Measurements from ENCODE around the gene ADIPOR1. TPM values are rescaled to one million over a fixed set of nuclear protein-coding genes. Genes with fewer than 3 reads are reported as not detected.
"Not testable (repeated sequence)": the region's sequence is repeated elsewhere in the genome, so short reads cannot be mapped to it uniquely, and the experiment has no call there.

ADIPOR1 gene
- total RNA-seq, 1 donor from 2014 or later, result 88.1 TPM

DNA sequence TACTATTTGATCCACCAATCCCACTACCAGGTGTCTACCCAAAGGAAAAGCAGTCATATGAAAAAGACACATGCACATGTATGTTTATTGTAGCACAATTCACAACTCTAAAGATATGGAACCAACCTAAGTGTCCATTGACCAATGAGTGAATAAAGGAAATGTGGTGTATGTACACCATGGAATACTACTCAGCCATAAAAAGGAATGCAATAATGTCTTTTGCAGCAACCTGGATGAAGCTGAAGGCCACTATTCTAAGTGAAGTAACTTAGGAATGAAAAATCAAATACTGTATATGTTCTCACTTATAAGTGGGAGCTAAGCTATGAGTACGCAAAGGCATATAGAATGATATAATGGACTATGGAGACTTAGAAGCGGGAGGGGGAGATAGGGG is 12.6 kb downstream of the ADIPOR1 start:
- intact Hi-C loops (cut with micrococcal nuclease), result no loop called here
- DNase-seq (no peak), ATAC-seq (no peak)

DNA sequence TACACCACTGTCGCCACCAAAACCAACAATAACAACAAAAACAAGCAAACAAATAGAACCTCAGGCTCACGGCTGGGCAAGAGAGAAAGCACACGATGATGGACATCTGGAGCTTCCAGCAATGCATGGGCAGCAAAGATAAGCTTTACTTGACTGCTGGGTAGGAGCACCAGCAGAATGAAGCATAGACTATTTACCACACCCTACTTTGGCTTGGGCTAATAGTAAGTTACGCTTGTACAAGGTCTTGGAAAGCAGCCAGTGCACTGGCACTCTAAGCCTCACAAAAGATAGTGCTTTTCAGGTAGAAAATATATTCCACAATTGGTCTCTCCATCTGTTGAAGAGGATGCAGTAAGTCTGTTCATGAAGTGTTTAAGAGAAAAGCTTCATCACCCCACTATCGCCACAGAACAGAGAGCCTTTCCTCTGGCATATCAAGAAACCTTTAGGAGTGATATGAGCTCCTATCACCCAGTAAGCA is 13.6 kb downstream of the ADIPOR1 start:
- no peak for DNase-seq
- intact Hi-C loops (cut with micrococcal nuclease), result no loop called here
- no peak for ATAC-seq

DNA sequence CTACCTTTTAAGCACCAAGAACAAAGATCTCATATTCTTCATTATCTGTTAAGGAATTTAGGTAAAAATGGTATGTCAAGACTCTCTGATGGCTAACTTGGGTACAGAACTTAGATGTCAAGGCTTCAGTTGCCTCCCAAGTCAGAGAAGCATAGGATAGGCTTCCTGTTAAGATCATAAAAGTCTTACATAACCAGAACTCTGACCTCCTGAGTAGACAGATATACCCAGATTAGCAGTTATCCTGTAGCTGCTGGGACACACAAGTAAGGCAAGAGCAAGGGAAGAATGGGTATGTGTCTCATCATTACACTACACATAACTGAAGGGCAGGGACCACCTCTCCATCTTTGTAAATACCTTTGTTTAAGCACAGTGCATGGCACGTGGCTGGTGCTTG is 15.7 kb downstream of the ADIPOR1 start:
- intact Hi-C loops (cut with micrococcal nuclease), result no loop called here
- ATAC-seq (no peak), DNase-seq (no peak)

DNA sequence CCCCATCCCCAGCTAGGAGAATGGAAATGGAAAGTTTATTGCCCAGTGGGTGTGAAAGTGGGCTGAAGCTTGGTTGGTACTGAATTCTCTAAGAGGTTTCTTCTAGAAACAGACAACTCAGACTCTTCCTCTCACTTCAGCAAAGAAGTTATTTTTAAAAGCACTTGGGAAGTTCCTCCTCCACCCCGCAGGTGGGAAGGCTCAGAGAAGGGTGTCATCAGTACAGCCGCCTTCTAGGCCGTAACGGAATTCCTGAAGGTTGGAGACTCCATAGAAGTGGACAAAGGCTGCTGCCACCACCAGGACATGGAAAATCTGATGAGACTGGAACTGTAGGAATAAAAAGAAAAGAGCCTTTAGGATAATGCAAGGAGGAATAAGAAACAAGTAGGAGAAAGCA is 16.7 kb downstream of the ADIPOR1 start:
- intact Hi-C loops (cut with micrococcal nuclease), result no loop called here

DNA sequence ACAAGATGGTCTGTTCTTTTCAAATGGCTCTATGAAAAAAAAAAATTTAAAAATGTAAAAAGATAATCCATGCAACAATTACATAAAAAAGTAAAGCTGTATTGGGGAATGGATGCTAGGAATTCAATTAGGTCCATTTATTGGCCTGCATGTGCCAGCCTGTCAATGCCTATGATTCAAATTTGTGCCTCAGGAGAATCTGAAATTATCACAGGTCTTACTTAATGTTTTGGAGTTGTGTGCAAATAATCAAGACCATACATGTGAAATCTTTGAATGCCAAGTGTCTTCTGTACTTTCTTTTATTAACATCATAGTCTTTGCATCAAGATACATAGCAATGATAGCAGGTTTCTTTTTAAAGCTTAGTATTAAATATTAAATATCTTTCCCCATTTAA is 17.6 kb downstream of the ADIPOR1 start:
- ATAC-seq (no peak), DNase-seq (no peak)
- intact Hi-C loops (cut with micrococcal nuclease), result no loop called here

More for the DNA sequence above, 16.7 kb downstream of the ADIPOR1 start:
- DNase-seq (no peak), ATAC-seq (no peak)

DNA sequence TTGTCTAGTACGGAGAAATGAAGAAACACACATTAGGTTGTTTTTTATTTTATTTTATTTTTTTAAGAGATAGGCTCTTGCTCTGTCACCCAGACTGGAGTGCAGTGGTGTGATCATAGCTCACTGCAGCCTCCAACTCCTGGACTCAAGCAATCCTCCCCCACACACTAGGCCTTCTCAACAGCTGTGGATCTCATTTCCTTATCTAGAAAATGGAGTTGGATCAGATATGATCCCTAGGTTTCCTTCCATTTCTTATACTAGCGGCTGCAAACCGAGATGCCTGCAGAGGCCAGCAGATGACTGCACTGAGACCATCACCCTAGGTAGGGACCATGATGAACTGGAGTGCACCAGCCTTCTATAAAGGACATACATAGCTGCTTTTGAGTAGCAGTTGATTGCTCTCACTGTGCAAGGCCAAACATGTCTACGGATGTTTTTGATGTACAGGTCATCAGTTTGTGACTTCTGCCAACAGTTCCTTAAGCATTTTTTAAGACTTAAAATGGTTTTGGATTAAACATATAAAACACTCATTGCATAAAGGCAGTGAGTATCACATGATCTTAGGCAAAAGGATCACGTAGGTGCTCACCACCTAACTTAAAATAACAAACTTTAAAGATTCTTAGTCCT is 19.7 kb downstream of the ADIPOR1 start:
- intact Hi-C loops (cut with micrococcal nuclease), result no loop called here
- DNase-seq (no peak), ATAC-seq (no peak)

DNA sequence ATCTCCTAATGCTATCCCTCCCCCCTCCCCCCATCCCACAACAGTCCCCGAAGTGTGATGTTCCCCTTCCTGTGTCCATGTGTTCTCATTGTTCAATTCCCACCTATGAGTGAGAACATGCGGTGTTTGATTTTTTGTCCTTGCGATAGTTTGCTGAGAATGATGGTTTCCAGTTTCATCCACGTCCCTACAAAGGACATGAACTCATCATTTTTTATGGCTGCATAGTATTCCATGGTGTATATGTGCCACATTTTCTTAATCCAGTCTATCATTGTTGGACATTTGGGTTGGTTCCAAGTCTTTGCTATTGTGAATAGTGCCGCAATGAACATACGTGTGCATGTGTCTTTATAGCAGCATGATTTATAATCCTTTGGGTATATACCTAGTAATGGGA is 21.7 kb downstream of the ADIPOR1 start:
- ATAC-seq; DNase-seq; intact Hi-C loops (cut with micrococcal nuclease): not testable (repeated sequence)

DNA sequence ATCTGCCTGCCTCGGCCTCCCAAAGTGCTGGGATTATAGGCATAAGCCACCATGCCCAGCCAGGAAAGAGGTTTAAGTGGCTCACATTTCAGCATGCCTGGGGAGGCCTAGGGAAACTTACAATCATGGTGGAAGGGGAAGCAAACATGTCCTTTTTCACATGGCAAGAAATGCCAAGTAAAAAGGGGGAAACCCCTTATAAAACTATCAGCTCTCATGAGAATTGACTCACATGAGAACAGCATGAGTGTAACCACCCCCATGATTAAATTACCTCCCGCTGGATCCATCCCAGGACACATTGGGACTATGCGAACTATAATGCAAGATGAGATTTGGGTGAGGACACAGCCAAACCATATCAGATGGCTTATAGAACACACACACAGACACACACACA is 22.3 kb downstream of the ADIPOR1 start:
- DNase-seq, result no peak
- intact Hi-C loops (cut with micrococcal nuclease), result no loop called here

DNA sequence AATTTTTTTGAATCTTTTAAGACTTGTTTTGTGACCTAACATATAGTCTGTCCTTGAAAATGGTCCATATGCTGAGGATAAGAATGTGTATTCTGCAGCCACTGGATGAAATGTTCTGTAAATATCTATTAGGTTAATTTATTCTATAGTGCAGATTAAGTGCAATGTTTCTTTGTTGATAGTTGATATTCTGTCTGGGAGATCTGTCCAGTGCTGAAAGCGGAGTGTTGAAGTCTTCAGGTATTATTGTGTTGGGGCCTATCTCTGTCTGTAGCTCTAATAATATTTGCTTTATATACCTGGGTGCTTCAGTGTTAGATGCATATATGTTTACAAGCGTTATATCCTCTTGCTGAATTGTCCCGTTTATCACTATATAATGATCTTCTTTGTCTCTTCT is 23.4 kb downstream of the ADIPOR1 start:
- DNase-seq (no peak), ATAC-seq (no peak)
- intact Hi-C loops (cut with micrococcal nuclease), result no loop called here

More for the DNA sequence above, 22.3 kb downstream of the ADIPOR1 start:
- ATAC-seq, result no peak

DNA sequence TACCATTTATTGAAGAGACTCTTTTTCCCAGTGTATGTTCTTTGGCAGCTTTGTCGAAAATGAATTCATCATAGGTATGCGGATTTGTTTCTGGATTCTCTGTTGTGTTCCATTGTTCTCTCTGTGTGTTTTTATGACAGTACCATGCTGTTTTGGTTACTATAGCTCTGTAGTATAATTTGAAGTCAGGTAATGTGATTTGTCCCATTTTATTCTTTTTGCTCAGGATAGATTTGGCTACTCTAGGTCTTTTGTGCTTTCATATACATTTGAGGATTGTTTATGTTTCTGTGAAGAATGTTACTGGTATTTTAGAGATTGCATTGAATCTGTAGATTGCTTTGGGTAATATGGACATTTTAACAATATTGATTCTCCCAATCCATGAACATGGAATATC is 25.6 kb downstream of the ADIPOR1 start:
- ATAC-seq, result no peak
- intact Hi-C loops (cut with micrococcal nuclease), result no loop called here
- no peak for DNase-seq

DNA sequence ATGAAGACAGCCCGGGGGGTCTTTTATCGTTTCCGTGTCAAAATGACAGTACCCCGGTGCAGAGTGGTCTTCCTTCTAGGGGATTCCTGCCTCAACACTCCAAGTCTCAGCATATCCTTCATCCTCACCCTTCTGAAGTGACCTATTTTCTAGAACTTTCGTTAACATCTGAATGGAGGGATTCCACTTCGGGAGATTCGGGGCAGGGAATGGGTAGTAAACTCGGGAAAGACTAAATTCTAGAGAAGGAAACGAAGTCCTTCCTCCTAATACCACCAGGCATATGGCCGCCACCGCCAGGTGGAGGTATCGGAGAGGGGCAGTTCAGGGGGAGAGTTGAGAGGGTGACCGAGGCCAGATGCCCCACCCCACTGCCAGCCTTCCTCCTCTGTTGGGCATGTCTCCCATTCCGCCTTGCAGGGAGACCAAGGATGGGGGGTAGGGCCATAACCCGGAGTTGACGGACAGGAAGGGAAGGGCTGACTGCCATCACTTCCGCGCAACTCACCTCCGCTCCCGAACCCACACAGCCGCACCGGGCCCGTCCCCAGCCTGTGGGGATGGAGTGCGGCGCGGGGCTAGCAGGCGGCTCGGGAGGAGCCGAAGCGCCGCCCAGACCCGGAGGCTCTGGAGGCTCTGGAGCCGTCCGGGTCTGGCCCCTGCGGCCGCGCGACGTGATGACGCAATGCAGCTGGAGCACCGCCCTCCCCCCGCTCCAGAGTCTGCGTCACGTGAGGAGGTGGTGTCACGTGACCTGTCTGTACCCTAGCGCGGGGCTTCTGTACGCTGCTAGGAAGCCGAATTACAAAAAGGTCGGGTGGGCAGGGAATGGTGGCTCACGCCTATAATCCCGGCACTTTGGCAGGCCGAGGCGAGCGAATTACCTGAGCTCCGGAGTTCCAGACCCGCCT is 31.3 kb downstream of the ADIPOR1 start, which contains the start of gene KLHL12:
Gene KLHL12 (minus strand): TSS at position 654 of the 911 bp plus-strand sequence. CDS start 2,072 bp downstream, outside the sequence.
- intact Hi-C loops (cut with micrococcal nuclease), result loop anchor here (5.0 kb wide), 1 partner anchor 70 kb away; no protein-coding TSS in a partner anchor
- ATAC-seq (peak; percentile 99), DNase-seq (peak; percentile 98)

DNA sequence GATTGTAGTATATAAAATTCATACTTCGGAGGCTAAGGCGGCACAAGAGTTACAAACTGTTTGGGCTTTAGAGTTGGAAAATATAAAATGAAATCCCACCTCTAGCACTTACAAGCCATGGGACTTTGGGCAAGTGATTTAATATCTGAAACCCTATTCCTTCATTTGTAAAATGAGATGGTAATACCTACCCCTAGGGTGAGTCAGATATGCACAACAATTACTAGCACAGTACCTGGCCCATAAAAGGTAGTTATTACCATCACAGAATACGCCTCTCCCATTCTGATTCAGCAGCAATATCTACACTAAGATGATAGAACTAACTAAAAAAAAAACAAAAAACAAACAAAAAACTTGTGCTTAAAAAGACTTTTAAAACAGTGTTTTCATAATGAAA is 34.6 kb downstream of the ADIPOR1 start:
- no peak for DNase-seq
- intact Hi-C loops (cut with micrococcal nuclease), result no loop called here
- no peak for ATAC-seq

DNA sequence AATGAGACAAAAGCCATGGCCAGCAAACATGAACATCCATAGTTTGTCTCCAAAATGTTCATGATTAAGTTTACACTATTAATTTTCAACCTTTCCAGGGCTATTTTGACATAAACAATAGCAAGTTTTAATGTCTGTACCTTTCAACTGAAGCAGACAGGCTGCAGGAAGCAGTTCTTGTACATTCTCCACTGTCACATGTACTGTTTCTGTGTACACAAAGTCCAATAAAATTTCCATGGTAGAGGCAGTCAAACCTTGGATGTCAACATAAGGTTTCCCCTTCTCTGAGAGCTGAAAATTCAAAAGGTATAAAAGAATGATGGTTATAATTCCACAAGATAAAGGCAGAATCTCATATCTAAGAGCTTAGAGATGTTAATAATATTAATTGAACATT is 38.5 kb downstream of the ADIPOR1 start:
- DNase-seq (no peak), ATAC-seq (no peak)
- intact Hi-C loops (cut with micrococcal nuclease), result no loop called here

DNA sequence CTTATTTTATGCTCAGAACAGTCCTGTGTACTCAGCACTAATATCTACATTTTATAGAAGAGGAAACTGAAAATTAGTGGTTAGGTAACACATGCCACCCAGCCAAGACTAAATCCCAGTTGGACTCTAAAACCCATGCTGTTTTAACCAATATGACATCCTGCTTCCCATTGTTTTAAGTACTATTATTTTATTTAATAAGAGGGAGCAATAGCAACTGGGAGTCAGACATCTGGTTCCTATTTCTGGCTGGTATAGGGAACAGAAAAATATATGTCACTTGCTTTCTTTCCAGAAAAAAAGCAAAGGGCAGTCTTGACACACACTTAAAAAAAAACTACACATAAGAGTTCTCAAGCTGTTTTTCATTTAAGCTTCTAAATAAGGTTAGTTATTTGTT is 43.0 kb downstream of the ADIPOR1 start:
- intact Hi-C loops (cut with micrococcal nuclease), result no loop called here
- DNase-seq, result no peak
- no peak for ATAC-seq

DNA sequence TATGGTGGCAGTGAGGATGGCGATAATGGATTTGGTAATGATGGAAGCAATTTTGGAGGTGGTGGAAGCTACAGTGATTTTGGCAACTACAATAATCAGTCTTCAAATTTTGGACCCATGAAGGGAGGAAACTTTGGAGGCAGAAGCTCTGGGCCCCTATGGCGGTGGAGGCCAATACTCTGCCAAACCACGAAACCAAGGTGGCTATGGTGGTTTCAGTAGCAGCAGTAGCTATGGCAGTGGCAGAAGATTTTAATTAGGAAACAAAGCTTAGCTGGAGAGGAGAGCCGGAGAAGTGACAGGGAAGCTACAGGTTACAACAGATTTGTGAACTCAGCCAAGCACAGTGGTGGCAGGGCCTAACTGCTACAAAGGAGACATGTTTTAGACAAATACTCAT is 45.6 kb downstream of the ADIPOR1 start:
- intact Hi-C loops (cut with micrococcal nuclease); ATAC-seq: not testable (repeated sequence)

DNA sequence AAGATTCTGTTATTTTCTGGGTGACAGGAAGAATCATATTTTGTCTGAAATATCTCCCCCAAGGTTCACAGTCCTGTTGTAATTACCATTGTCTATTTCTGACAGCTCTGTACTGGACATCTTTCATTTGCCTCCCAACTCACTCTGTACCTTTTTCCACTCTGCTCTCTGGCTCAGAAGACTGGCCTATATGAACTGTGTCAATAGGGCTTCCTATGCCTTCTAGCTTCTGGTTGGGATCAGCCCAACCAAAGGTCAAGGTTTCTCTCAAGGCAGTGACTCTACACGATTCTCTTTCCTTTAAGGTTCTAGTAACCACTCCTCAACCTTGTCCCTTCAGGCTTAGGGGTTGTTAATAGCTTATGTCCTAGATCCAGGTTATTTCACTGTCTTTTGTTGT is 48.6 kb downstream of the ADIPOR1 start:
- ATAC-seq (no peak), DNase-seq (no peak)
- intact Hi-C loops (cut with micrococcal nuclease), result no loop called here

More for the DNA sequence above, 45.6 kb downstream of the ADIPOR1 start:
- not testable (repeated sequence) for DNase-seq

DNA sequence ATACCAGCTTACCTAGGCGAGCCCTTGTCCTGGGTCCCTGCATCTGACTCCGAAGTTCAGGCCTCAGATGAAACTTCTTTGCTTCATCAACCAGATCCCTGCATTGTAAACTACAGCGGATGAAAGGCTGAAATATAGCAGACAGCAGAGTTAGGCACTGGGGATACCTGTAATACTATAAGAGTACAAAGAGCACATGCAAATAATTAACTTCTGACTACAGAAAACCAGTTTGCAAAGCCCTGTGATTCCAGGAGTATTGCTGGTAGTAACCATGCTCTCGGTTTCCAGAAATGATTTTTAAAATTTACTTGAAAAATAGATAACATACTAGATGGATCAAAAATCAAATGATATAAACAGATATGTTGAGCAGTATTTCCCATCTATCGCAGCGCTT is 49.1 kb downstream of the ADIPOR1 start:
- intact Hi-C loops (cut with micrococcal nuclease), result no loop called here
- ATAC-seq, result no peak
- DNase-seq, result no peak

DNA sequence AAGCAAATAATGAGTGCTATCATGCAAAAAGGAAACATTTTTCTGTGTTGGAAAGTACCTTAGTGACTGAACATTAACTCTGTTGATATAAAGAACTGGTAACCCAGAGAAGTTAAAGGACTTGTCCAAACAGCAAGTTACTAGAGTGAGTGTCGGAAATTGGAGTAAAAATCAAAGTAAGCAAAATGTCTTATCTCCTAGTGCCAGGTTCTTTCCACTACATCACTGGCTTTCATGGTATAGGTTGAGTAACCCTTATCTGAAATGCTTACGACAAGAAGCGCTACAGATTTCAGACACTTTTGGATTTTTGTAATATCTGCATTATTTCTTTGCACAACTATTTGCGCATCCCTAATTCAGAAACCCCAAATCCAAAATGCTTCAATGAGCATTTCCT is 52.8 kb downstream of the ADIPOR1 start:
- ATAC-seq, result no peak
- DNase-seq, result no peak
- intact Hi-C loops (cut with micrococcal nuclease), result no loop called here

DNA sequence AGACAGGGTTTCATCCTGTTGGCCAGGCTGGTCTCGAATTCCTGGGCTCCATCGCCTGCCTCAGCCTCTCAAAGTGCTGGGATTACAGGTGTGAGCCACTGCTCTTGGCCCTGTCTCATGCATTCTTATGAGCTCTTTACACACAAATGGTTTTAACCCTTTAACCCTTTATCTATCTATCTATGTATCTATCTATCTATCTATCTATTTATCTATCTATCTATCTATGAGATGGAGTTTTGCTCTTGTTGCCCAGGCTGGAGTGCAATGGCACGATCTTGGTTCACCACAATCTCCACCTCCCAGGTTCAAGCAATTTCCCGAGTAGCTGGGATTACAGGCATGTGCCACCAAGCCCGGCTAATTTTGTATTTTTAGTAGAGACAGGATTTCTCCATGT is 54.3 kb downstream of the ADIPOR1 start:
- intact Hi-C loops (cut with micrococcal nuclease); ATAC-seq; DNase-seq: not testable (repeated sequence)

DNA sequence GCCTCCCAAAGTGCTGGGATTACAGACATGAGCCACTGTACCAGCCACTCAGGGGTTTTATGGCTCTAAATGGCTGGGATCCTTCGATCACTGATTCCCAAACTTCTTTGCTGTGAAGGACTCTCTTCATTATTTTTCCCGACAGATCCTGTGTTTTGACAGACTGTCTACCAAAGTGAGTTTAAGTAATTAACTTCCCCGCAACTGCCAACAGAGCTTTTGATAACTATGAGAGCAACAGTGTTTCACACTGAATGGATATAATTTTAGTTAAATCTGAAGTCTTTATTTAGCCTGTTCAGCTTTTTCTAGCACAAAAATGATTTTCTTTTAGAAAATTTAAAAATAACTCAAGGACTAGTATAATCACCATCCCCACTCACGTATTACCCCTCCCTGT is 56.6 kb downstream of the ADIPOR1 start:
- no peak for ATAC-seq
- no peak for DNase-seq
- intact Hi-C loops (cut with micrococcal nuclease), result no loop called here

All from left ventricle myocardium superior (tissue), 1 donor.